Activated effector memory CD4-positive, alpha-beta T cell treated with anti-CD3 and anti-CD28 coated beads, Interleukin-2, amount 50 U/mL, for 16 hours (primary cell): ENCODE data around the gene IL17RD.

ENCODE experiments used
- DNase-seq: peaks from one replicate; pipeline ENCODE4 v3.0.0-alpha.2; 2020

Gene IL17RD

GRCh38 chr3:57064001-57064400 is 101.2 kb downstream of the IL17RD start:
- no peak for DNase-seq

GRCh38 chr3:57063032-57063431 is 102.1 kb downstream of the IL17RD start:
- no peak for DNase-seq

- DNase-seq, result no peak
These were observed 103.0 kb downstream of the IL17RD start for GRCh38 chr3:57062101-57062631.

GRCh38 chr3:57061556-57061955 is 103.6 kb downstream of the IL17RD start:
- DNase-seq, result no peak

- no peak for DNase-seq
These were observed 104.9 kb downstream of the IL17RD start, which contains the start of gene SPATA12 for GRCh38 chr3:57060089-57060821. SPATA12 (plus strand) TSS chr3:57060664; CDS start chr3:57073695, 13,031 bp downstream.

GRCh38 chr3:57059411-57059810 is 105.7 kb downstream of the IL17RD start:
- DNase-seq, result no peak

GRCh38 chr3:57057351-57057750 is 107.8 kb downstream of the IL17RD start:
- DNase-seq, result no peak

- DNase-seq, result no peak
These were observed 112.0 kb downstream of the IL17RD start for GRCh38 chr3:57053122-57053521.

GRCh38 chr3:57052662-57053061 is 112.5 kb downstream of the IL17RD start:
- DNase-seq, result no peak

- no peak for DNase-seq
These were observed 116.4 kb downstream of the IL17RD start for GRCh38 chr3:57048728-57049127.

GRCh38 chr3:57048052-57048671 is 117.0 kb downstream of the IL17RD start:
- DNase-seq, result no peak

GRCh38 chr3:57046101-57046765 is 118.9 kb downstream of the IL17RD start:
- no peak for DNase-seq

- DNase-seq, result no peak
These were observed 121.6 kb downstream of the IL17RD start for GRCh38 chr3:57043518-57043917.

- no peak for DNase-seq
These were observed 123.5 kb downstream of the IL17RD start for GRCh38 chr3:57041674-57042073.
